Sciatic nerve (tissue), 2 donors: ENCODE results near the gene RGS11. TPM values are rescaled to one million over a fixed set of nuclear protein-coding genes. Genes with fewer than 3 reads are reported as not detected.

Experiments
- ATAC-seq: fragments of 200-7000 bp; cut with Tn5 transposase; one replicate; pipeline ENCODE4 v1.9.1; 2020; ENCODE audit warnings: mild to moderate bottlenecking, moderate library complexity
- DNase-seq: peaks from one replicate; pipeline ENCODE4 v3.0.0-alpha.2; 2020; ENCODE audit warnings: low spot score
- intact Hi-C: fragments of 100-400 bp; cut with DNase I; formaldehyde crosslinking; loops from one replicate; pipeline ENCODE4 v1.14.2; 2022
- total RNA-seq: library from RNA; stranded (reverse); fragmentation: NEBNext Ultra II Directional; extraction: Animal tissue kit (Norgen Biotek cat#: 25700); gene quantifications from one replicate; pipeline ENCODE4 v1.2.1, GENCODE V29; 2021
- donor health status: DM: no; HTN: no; CAD: no.
- donor health status: DM: no; HTN: no; CAD: no.

Gene RGS11
- total RNA-seq, 1 donor from 2014 or later = 48.9 TPM

- no peak for ATAC-seq
- intact Hi-C loops = no loop called here
Measured at GRCh38 chr16:301235-301634, 25.5 kb upstream of the RGS11 start.

GRCh38 chr16:297832-298231, 22.1 kb upstream of the RGS11 start:
- no peak for DNase-seq
- ATAC-seq = no peak
- intact Hi-C loops = no loop called here

More at GRCh38 chr16:301235-301634, 25.5 kb upstream of the RGS11 start:
- DNase-seq = no peak

- ATAC-seq (peak; percentile 25), DNase-seq (no peak)
- intact Hi-C loops = no loop called here
Measured at GRCh38 chr16:296806-297510, 21.2 kb upstream of the RGS11 start.

GRCh38 chr16:296276-296675, 20.5 kb upstream of the RGS11 start:
- ATAC-seq (no peak), DNase-seq (no peak)
- intact Hi-C loops = no loop called here

GRCh38 chr16:293043-293775, 17.5 kb upstream of the RGS11 start:
- intact Hi-C loops = no loop called here
- ATAC-seq (no peak), DNase-seq (no peak)

GRCh38 chr16:291539-291938, 15.8 kb upstream of the RGS11 start:
- ATAC-seq = no peak
- intact Hi-C loops = no loop called here

GRCh38 chr16:290681-291405, 15.1 kb upstream of the RGS11 start:
- ATAC-seq (no peak), DNase-seq (no peak)
- intact Hi-C loops = no loop called here

More at GRCh38 chr16:291539-291938, 15.8 kb upstream of the RGS11 start:
- no peak for DNase-seq

GRCh38 chr16:290015-290680, 14.4 kb upstream of the RGS11 start:
- intact Hi-C loops = no loop called here
- ATAC-seq = no peak
- no peak for DNase-seq

GRCh38 chr16:289395-289997, 13.8 kb upstream of the RGS11 start:
- intact Hi-C loops = no loop called here
- DNase-seq = no peak
- no peak for ATAC-seq

- DNase-seq (no peak), ATAC-seq (no peak)
- intact Hi-C loops = no loop called here
Measured at GRCh38 chr16:287981-288920, 12.5 kb upstream of the RGS11 start.

- DNase-seq (no peak), ATAC-seq (no peak)
- intact Hi-C loops = no loop called here
Measured at GRCh38 chr16:287298-287811, 11.6 kb upstream of the RGS11 start.

GRCh38 chr16:286491-287297, 10.9 kb upstream of the RGS11 start:
- no peak for DNase-seq
- intact Hi-C loops = no loop called here
- no peak for ATAC-seq

GRCh38 chr16:285146-286055, 9.7 kb upstream of the RGS11 start:
- ATAC-seq (no peak), DNase-seq (no peak)
- intact Hi-C loops = no loop called here

GRCh38 chr16:284204-285120, 8.7 kb upstream of the RGS11 start:
- intact Hi-C loops = no loop called here
- no peak for DNase-seq
- no peak for ATAC-seq
